ENCODE measurements around the gene GAGE2A. TPM values are rescaled to one million over a fixed set of nuclear protein-coding genes. Genes with fewer than 3 reads are reported as not detected.

GAGE2A gene
- total RNA-seq, 1 donor from 2014 or later, result not detected

DNA sequence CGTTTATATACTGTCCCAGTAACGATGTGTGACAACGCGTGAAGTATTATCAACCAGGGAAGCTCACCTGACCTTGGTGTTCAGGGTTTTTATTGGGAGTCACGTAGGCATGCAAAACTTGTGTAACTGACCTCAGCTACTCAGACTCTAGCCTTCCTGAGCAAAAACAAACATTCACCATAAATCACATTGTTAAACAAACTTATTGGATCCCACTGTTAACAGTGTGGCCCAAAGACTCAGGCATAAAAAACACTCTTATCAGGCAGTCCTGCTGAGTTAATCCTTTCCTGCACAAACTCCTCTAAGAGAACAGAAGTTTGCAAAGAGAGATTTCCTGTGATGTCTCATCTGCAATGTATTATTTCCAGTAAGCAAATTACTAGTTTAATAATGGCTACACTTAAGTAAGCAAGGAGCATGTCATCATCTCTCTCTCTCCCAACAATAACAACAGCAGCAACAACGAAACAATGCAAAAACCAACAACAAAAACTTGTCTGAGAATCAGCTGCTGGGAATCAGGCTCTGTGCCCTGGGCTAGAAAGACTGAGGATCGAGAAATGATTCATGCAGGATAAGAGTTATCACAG lies 21.5 kb downstream of the GAGE2A start:
- no peak for TF ChIP-seq EZH2 (IDR thresholded peaks at IDR 0.05; ENCODE audit: insufficient read depth, low read length)
- TF ChIP-seq, protein P1, sequence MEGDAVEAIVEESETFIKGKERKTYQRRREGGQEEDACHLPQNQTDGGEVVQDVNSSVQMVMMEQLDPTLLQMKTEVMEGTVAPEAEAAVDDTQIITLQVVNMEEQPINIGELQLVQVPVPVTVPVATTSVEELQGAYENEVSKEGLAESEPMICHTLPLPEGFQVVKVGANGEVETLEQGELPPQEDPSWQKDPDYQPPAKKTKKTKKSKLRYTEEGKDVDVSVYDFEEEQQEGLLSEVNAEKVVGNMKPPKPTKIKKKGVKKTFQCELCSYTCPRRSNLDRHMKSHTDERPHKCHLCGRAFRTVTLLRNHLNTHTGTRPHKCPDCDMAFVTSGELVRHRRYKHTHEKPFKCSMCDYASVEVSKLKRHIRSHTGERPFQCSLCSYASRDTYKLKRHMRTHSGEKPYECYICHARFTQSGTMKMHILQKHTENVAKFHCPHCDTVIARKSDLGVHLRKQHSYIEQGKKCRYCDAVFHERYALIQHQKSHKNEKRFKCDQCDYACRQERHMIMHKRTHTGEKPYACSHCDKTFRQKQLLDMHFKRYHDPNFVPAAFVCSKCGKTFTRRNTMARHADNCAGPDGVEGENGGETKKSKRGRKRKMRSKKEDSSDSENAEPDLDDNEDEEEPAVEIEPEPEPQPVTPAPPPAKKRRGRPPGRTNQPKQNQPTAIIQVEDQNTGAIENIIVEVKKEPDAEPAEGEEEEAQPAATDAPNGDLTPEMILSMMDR (IDR thresholded peaks at IDR 0.05; ENCODE audit: insufficient read depth, low read depth, low read length), result no peak
- no peaks in the 10 kb centered on the region for H3K9me3 Mint-ChIP-seq (ENCODE audit: unreplicated experiment)

DNA sequence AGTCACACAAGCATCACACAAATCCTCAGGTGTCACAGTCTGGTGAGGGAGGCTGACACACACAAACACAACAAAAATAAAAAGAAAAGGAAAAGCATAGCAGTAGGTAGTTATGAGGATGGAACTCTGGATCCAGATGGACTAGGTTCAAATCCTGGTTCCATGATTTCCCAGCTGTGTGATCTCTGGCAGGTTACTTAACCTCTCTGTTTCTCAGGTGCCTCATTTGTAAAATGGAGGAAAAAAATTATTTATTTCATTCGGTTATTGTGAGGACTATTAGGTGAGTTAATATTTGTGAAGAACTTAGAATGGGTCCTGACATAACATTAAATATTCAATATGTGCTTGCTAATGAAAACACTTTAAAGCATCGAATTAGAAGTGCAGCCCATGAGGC lies 29.3 kb downstream of the GAGE2A start:
- FAIRE-seq (no peak), DNase-seq (ENCODE audit: low read depth) (no peak)
- TF ChIP-seq, protein P1 (IDR thresholded peaks at IDR 0.05; ENCODE audit: insufficient read depth, low read depth, low read length), result no peak
- TF ChIP-seq EZH2 (IDR thresholded peaks at IDR 0.05; ENCODE audit: insufficient read depth, low read length), result no peak
- Histone ChIP-seq H3K79me2 (ENCODE audit: insufficient read depth, low read length) (no peaks in the 10 kb centered on the region), H3K4me1 (ENCODE audit: insufficient read depth, low read length) (no peaks in the 10 kb centered on the region), H4K20me1 (ENCODE audit: insufficient read depth, low read length) (no peaks in the 10 kb centered on the region), H3K4me3 (ENCODE audit: insufficient read depth, low read depth, low read length) (no peak overlapping the region), H3K9ac (ENCODE audit: low read length) (no peak overlapping the region), H3K9me3 (ENCODE audit: insufficient read depth, low read depth, low read length) (no peaks in the 10 kb centered on the region), H3K27me3 (ENCODE audit: insufficient read depth, low read length) (no peaks in the 10 kb centered on the region), H2AFZ (ENCODE audit: low read depth, low read length) (no peak overlapping the region), H3K36me3 (ENCODE audit: insufficient read depth, low read length) (no peaks in the 10 kb centered on the region), H3K4me2 (ENCODE audit: low read length) (no peak overlapping the region), H3K27ac (ENCODE audit: low read depth, low read length) (no peak overlapping the region)
- Mint-ChIP-seq H3K27ac (ENCODE audit: unreplicated experiment) (no peak overlapping the region), H3K4me3 (ENCODE audit: unreplicated experiment) (no peak overlapping the region), H3K36me3 (ENCODE audit: low read depth, unreplicated experiment) (no peaks in the 10 kb centered on the region), H3K9me3 (ENCODE audit: unreplicated experiment) (no peaks in the 10 kb centered on the region), H3K27me3 (ENCODE audit: low read depth, unreplicated experiment) (no peaks in the 10 kb centered on the region), H3K4me1 (ENCODE audit: low read depth, unreplicated experiment) (no peaks in the 10 kb centered on the region)

More for the DNA sequence above, 21.5 kb downstream of the GAGE2A start:
- Histone ChIP-seq H3K79me2 (ENCODE audit: insufficient read depth, low read length) (no peaks in the 10 kb centered on the region), H3K36me3 (ENCODE audit: insufficient read depth, low read length) (no peaks in the 10 kb centered on the region), H2AFZ (ENCODE audit: low read depth, low read length) (no peak overlapping the region), H3K27ac (ENCODE audit: low read depth, low read length) (no peak overlapping the region), H3K4me1 (ENCODE audit: insufficient read depth, low read length) (no peaks in the 10 kb centered on the region), H3K9me3 (ENCODE audit: insufficient read depth, low read depth, low read length) (no peaks in the 10 kb centered on the region), H3K9ac (ENCODE audit: low read length) (no peak overlapping the region), H3K4me2 (ENCODE audit: low read length) (no peak overlapping the region), H3K4me3 (ENCODE audit: insufficient read depth, low read depth, low read length) (no peak overlapping the region), H3K27me3 (ENCODE audit: insufficient read depth, low read length) (no peaks in the 10 kb centered on the region), H4K20me1 (ENCODE audit: insufficient read depth, low read length) (no peaks in the 10 kb centered on the region)
- Mint-ChIP-seq H3K36me3 (ENCODE audit: low read depth, unreplicated experiment) (no peaks in the 10 kb centered on the region), H3K4me3 (ENCODE audit: unreplicated experiment) (no peak overlapping the region), H3K4me1 (ENCODE audit: low read depth, unreplicated experiment) (no peaks in the 10 kb centered on the region), H3K27ac (ENCODE audit: unreplicated experiment) (no peak overlapping the region), H3K27me3 (ENCODE audit: low read depth, unreplicated experiment) (no peaks in the 10 kb centered on the region)
- FAIRE-seq (peak; percentile 89), DNase-seq (ENCODE audit: low read depth) (no peak)

DNA sequence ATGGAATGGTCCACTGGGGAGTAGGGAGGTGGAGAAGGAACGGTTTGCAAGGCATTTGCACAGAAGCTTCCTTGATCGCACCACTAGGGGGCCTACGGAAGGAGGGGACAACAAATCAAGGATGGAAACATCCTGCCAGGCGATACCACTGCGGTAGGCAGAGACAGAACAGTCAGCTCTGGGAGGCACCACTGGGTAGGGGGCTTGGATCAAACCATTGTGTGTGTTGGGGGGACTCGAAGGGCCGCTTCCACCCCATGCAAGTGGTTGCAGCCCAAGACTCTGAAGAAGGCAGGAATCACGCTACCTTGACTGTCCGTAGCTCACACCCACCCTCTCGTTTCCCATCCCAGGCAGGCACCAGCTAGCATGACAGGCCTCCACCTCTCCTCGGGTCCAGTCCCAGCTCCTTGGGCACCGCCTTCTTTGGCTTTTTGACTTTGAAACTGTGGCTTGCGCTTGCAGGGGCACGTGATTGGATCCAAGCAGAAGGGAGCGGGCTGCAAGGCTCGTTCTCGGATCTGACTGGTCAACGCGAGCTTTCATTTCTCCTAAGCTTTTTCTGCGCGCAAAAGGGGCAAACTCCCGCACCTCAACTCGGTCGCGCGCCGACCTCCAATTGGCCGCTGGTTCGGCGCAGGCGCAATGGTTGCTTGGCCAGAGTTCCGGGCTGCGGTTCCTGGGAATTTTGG lies 37.9 kb downstream of the GAGE2A start:
- H3K4me1 ChIP-seq (ENCODE audit: insufficient read depth, low read length), result no peaks in the 10 kb centered on the region
- H3K36me3 Mint-ChIP-seq (ENCODE audit: low read depth, unreplicated experiment), result peaks cover 2% of the 10 kb centered on the region
- DNase-seq (ENCODE audit: low read depth) (no peak), FAIRE-seq (no peak)
- H3K36me3 ChIP-seq (ENCODE audit: insufficient read depth, low read length), result no peaks in the 10 kb centered on the region
- no peaks in the 10 kb centered on the region for H3K27me3 ChIP-seq (ENCODE audit: insufficient read depth, low read length)
- no peaks in the 10 kb centered on the region for H4K20me1 ChIP-seq (ENCODE audit: insufficient read depth, low read length)
- no peak overlapping the region for H3K27ac ChIP-seq (ENCODE audit: low read depth, low read length)
- no peak overlapping the region for H3K4me3 Mint-ChIP-seq (ENCODE audit: unreplicated experiment)
- peaks cover 5% of the 10 kb centered on the region for H3K4me1 Mint-ChIP-seq (ENCODE audit: low read depth, unreplicated experiment)
- no peaks in the 10 kb centered on the region for H3K9me3 ChIP-seq (ENCODE audit: insufficient read depth, low read depth, low read length)
- H3K4me3 ChIP-seq (ENCODE audit: insufficient read depth, low read depth, low read length), result no peak overlapping the region
- no peaks in the 10 kb centered on the region for H3K79me2 ChIP-seq (ENCODE audit: insufficient read depth, low read length)
- H3K9me3 Mint-ChIP-seq (ENCODE audit: unreplicated experiment), result peaks cover 5% of the 10 kb centered on the region
- no peak overlapping the region for H3K27ac Mint-ChIP-seq (ENCODE audit: unreplicated experiment)
- no peak for TF ChIP-seq EZH2 (IDR thresholded peaks at IDR 0.05; ENCODE audit: insufficient read depth, low read length)
- TF ChIP-seq, protein P1 (IDR thresholded peaks at IDR 0.05; ENCODE audit: insufficient read depth, low read depth, low read length), result no peak
- H3K27me3 Mint-ChIP-seq (ENCODE audit: low read depth, unreplicated experiment), result no peaks in the 10 kb centered on the region
- peak overlapping the region; percentile 34 for H2AFZ ChIP-seq (ENCODE audit: low read depth, low read length)
- H3K9ac ChIP-seq (ENCODE audit: low read length), result no peak overlapping the region
- peak overlapping the region; percentile 11 for H3K4me2 ChIP-seq (ENCODE audit: low read length)
